Amygdala (tissue), 56 donors: ENCODE results near the gene MOV10.
"Not testable (repeated sequence)": the region's sequence is repeated elsewhere in the genome, so short reads cannot be mapped to it uniquely, and the experiment has no call there.

Experiments
- DNase-seq, 56 donors: peaks; one replicate each; lab custom pipeline; 2025; lab: John Stamatoyannopoulos, UW

The MOV10 gene

DNA sequence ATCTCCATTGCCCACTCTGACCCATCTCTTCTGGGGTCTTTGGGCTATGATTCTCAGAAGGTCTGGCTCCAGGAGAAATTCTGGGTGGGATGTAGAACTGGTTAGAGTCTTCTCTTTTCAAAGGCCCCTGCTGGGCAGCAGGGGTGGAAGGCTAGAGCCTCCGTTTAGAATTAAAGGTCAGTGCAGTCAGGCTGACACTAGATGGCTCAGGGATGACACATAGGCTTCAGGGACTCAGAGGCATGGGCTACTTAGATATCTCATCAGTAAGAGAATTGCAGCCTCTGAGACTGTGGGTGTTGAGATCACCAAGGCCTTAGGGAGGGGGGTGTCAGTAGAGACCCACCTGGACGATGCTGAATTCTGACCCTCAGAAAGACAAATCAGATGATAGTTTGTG lies 53.3 kb downstream of the MOV10 start:
- DNase-seq: no peak

DNA sequence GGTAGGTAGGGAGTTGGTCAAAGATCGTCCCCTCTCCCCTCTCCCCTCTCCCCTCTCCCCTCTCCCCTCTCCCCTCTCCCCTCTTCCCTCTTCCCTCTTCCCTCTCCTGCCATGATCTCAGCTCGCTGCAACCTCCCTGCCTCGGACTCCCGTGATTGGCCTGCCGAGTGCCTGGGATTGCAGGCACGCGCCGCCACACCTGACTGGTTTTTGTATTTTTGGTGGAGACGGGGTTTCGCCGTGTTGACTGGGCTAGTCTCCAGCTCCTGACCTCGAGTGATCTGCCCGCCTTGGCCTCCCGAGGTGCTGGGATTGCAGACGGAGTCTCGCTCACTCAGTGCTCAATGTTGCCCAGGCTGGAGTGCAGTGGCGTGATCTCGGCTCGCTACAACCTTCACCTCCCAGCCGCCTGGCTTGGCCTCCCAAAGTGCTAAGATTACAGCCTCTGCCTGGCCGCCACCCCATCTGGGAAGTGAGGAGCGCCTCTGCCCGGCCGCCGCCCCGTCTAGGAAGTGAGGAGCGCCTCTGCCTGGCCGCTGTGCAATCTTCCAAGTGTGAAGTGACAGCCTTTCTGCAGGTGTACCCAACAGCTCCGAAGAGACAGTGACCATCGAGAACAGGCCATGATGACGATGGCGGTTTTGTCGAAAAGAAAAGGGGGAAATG lies 54.0 kb downstream of the MOV10 start:
- DNase-seq: not testable (repeated sequence)

DNA sequence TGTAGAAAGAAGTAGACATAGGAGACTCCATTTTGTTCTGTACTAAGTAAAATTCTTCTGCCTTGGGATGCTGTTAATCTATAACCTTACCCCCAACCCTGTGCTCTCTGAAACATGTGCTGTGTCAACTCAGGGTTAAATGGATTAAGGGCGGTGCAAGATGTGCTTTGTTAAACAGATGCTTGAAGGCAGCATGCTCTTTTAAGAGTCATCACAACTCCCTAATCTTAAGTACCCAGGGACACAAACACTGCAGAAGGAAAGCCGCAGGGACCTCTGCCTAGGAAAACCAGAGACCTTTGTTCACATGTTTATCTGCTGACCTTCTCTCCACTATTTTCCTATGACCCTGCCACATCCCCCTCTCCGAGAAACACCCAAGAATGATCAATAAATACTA lies 54.6 kb downstream of the MOV10 start:
- DNase-seq: not testable (repeated sequence)

DNA sequence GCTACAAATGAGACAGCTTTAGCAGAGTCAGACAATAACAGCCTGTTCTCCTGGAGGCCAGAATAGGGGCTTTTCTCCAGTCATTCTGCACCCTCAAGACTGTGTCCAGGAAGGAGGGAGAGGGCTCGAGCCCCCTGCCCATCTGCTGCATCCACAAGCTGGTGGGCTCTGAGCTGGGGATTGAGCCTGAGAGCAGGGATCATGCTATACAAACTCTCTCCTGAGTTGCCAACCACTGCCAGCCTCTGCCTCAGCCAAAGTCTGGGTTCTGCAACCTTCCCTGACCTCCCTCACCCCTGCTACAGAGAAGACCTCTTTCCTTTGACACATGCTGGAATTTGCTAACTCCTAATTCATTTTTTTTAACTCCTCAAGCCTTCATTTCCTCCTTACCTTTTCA lies 55.5 kb downstream of the MOV10 start:
- DNase-seq: no peak

DNA sequence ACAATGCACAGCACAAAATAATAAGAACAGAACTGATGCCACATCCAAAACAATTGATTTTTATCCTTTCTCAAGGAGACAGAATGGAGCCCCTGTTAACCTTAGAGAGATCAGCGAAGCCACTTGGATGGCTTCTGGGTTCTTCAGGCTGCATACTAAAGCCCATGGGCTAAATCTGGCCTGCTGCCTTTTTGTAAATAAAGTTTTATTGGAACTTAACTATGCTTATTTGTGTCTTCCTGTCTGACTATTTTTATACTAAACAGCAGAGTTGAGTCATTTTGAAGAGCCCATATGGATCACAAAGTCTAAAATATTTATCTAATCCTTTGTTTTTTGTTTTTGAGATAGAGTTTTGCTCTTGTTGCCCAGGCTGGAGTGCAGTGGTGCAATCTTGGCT lies 57.0 kb downstream of the MOV10 start:
- no peak for DNase-seq

DNA sequence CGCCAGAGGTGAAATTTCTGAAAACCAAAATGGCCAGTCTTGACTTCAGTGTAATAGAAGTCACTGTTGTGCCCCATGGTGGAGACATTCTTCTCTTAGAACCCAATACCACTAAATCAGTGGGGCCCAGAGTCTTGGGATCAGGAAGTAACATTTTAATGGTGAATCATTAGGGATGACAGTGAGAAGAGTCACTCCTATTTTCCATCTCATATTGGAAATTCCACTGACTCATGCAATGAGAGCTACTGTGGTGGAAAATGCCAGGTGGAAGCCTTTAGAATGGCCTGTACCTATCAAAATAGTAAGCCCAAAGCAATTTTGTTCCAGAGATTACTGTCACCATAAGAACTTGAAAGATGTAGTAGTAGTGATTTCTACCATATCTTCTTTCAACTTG lies 61.3 kb downstream of the MOV10 start:
- DNase-seq: no peak

DNA sequence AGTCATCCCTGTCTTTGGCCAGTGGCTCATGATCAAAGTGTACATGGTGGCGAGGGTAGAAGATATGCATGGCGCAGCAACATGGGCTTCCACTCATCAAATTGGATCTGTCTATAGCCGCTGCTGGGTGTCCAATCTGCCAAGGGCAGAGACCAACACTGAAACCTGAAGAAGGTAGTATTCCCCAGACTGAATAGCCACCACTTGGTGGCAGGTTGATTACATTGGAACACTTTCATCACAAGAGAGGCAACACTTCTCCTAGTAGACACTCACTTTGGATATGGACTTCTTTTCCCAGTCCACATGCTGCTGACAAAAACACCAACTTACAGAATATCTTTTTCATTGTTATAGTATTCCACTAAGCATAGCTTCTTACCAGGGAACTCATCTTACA lies 63.1 kb downstream of the MOV10 start:
- no peak for DNase-seq

DNA sequence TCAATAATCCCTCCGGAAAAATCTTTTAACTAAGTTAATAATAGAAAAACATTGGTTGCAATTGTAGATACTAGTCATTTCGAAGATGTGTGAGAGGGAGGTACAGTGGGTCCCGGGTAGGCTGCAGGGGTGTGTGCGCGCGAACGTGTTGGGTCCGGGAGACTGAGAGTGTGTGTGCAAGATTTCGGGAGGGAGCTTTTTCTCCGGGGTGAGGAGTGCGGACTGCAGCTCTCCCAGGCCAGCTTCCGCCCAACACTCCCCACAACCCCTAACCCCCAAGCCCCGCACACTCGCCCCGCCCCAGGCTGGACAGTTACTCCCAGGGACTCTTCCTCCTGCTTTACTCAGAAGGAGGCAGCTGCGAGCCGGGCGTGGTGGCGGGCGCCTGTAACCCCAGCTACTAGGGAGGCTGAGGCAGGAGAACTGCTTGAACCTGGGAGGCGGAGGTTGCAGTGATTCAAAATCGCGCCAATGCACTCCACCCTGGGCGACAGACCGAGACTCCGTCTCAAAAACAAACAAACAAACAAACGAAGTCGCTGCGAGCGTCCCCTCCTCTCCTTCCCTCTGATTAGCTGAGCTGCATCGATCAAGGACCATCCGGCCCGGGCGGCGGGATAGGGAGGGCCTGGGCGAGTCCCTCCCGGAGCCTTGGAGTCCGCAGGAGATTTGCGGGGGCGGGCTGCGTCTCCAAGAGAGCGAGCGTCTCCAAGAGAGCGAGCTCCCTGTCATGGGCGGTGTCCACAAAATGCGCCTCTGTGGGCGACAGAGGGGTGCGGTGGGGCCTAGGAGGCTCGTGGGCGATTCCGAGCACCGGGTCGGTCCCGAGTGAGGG lies 68.9 kb downstream of the MOV10 start:
- DNase-seq: no peak

DNA sequence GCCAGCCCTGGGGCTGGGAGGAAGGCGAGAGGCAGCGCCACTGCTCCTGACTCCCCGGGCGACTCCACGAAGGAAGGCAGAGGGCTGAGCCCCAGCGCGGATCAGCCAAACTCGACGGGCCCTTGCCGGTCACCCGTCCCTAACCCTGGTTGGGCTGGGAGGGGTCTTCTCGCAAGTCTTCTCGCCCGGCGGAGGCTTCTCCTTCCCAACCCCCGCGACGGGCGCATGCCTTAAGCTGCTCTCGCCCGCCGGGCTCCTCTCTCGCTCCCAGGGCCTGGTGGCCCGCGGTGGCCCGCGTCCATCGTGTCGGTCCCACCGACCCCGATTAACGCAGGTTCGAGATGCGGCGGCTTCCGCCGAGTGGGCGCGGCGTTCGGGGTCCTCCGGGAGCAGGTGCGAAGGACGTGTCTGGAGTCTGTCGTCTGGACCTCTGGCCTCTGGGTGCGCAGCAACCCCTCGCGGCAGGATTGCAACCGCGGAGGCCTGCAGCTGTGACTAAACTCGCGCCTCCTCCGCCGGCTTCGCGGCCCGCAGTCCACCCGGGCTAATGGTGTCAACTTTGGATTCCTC lies 69.6 kb downstream of the MOV10 start:
- DNase-seq: peak in 2 of 56 donors; percentile 7 to 14

DNA sequence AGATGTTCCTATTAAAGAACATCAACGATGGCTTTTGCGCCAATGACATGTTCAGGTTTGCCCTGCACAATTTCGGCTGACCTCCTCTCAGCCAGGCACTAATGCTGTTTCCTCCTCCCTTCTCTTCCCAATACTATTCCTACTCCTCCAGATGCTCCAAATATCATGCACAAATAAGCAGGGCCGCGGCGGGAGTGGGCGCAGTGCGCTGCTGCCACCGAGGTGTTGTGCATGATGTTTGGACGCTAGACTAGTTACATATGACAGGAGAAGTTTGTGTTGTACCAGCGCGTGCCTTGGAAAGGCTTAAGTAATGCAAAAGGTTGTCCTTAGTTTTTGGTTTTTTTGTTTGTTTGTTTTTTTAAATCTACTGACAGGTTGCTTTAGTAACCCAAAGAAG lies 73.9 kb downstream of the MOV10 start:
- DNase-seq: no peak
